HG03520 (cell line): Measurements from ENCODE around the gene TGFB1.
"Not testable (repeated sequence)": the region's sequence is repeated elsewhere in the genome, so short reads cannot be mapped to it uniquely, and the experiment has no call there.

ENCODE experiments used
- ATAC-seq: cut with Tn5 transposase; IDR thresholded peaks from one replicate; pipeline ENCODE4 v1.9.1; 2021; ENCODE audit warnings: mild to moderate bottlenecking, moderate library complexity; ENCODE audit not compliant: unreplicated experiment

Gene TGFB1

GRCh38 chr19:41346916-41347315 lies 6.8 kb downstream of the TGFB1 start:
- ATAC-seq = not testable (repeated sequence)

GRCh38 chr19:41344162-41344561 lies 9.6 kb downstream of the TGFB1 start:
- no peak for ATAC-seq

- ATAC-seq = no peak
These were observed 11.8 kb downstream of the TGFB1 start for GRCh38 chr19:41341669-41342490.

- ATAC-seq = no peak
These were observed 13.8 kb downstream of the TGFB1 start for GRCh38 chr19:41339936-41340335.

- no peak for ATAC-seq
These were observed 18.3 kb downstream of the TGFB1 start for GRCh38 chr19:41335467-41335866.

- no peak for ATAC-seq
These were observed 18.9 kb downstream of the TGFB1 start for GRCh38 chr19:41334793-41335192.

GRCh38 chr19:41332468-41332867 lies 21.3 kb downstream of the TGFB1 start:
- ATAC-seq = no peak

GRCh38 chr19:41332000-41332399 lies 21.7 kb downstream of the TGFB1 start:
- no peak for ATAC-seq

GRCh38 chr19:41330946-41331678 lies 22.6 kb downstream of the TGFB1 start:
- ATAC-seq = no peak

GRCh38 chr19:41330481-41330880 lies 23.2 kb downstream of the TGFB1 start:
- ATAC-seq = no peak

- ATAC-seq = no peak
These were observed 24.9 kb downstream of the TGFB1 start for GRCh38 chr19:41328842-41329225.

- ATAC-seq = peak; percentile 24
These were observed 25.4 kb downstream of the TGFB1 start for GRCh38 chr19:41328157-41328841.

GRCh38 chr19:41327576-41328156 lies 26.1 kb downstream of the TGFB1 start:
- peak; percentile 43 for ATAC-seq

GRCh38 chr19:41327076-41327575 lies 26.6 kb downstream of the TGFB1 start:
- no peak for ATAC-seq

GRCh38 chr19:41325947-41326706 lies 27.6 kb downstream of the TGFB1 start:
- no peak for ATAC-seq

- ATAC-seq = no peak
These were observed 28.1 kb downstream of the TGFB1 start for GRCh38 chr19:41325640-41325946.

- ATAC-seq = no peak
These were observed 28.6 kb downstream of the TGFB1 start for GRCh38 chr19:41324921-41325639.

- no peak for ATAC-seq
These were observed 29.5 kb downstream of the TGFB1 start for GRCh38 chr19:41324231-41324702.

- no peak for ATAC-seq
These were observed 30.1 kb downstream of the TGFB1 start for GRCh38 chr19:41323430-41324125.
